Suppressor macrophage treated with lipopolysaccharide for 1 hour (primary cell): ENCODE measurements around the gene SDK1.

Source experiments
- DNase-seq, 3 donors: peaks; one replicate each; pipeline ENCODE4 v3.0.0-alpha.2; 2020 to 2022

The SDK1 gene

DNA sequence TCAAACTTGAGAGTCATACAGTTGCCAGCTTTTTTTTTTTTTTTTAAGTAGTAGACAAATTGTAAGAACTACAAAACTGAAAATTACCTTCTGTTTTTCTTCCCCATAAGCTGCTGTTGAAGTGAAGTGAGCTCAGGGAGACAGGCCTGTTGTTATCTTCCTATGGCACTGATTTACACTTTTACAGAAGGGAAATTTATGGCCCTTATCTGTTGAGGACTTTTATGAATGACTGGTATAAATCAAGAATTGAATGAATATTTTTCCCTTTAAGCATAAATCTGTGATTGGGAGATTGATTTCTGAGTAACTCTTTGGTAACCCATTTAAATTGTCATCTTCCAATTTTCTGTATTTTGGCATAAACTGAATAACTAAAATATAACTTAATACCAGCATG lies 124.0 kb downstream of the SDK1 start:
- no peak for DNase-seq

DNA sequence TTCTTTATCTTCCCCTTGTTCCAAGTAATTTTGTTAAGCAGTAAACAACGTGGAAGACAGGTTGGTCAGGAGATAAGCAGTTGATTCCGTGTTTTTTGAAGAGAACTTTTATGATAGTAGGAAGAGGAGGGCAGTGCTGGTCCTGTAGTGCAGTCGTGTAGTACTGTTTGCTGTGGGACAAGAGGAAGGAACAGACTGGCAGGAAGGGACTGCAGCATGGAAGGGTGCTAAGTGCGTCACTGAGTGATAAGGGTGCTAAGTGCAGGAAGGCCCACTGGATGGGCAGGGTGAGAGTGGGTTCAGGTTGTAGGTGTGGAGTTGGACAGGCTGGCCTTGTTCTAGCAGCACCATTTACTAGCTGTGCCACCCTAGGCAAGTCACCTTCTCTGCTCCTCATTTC lies 125.0 kb downstream of the SDK1 start:
- no peak for DNase-seq

DNA sequence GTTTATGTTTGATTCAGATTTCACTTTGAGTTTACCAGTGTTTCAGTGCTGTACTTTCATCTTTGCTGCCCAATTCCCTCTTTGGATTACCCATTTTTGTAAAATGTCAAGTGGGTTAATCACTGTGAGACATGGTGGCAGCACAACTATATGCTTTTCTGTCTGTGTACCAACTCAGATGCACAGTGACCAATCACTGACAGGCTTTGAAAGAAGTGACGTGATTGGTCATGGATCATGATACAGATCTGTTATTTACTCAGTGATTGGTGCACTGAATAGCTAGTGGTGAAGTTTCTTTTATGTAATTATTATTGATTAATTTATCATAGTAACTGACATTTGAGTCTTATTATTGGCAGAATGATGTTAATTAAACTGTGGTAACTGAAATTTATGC lies 126.9 kb downstream of the SDK1 start:
- no peak for DNase-seq

DNA sequence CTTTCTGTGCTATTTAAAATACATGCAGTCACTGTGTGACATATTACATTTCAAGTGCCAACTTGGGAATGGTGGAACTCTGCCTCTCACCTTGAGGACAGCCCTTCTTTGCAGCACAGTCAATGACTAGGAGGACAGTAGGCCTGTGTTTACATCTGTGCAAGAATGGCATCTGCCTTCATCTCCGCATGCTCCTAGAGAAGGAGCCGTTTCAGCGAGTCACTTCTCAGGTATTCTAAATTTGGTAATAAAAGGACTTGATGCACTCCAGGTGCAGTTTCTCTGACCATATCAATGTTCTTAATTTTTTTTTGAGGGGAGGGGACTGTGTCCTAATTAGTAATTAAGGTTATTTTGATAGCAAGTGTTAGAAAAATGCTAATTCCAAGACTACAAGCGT lies 128.9 kb downstream of the SDK1 start:
- no peak for DNase-seq

DNA sequence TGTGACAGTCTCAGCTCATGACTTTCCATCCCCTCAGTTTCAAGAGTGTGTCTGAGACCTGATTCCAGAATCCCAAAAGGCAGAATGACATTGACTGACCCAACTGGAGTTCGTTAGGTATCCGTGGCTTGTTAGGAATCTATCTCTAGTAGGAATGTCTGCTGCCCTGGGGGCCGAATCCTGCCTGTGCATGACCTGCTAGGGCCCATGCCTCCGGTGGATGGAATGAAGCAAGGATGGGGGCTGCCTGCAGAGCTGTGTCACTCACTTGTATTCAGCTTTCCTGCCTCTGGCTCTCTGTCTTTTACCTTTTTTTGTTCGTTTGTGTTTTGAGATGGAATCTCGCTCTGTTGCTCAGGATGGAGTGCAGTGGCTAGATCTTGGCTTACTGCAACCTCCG lies 129.5 kb downstream of the SDK1 start:
- DNase-seq, result no peak

DNA sequence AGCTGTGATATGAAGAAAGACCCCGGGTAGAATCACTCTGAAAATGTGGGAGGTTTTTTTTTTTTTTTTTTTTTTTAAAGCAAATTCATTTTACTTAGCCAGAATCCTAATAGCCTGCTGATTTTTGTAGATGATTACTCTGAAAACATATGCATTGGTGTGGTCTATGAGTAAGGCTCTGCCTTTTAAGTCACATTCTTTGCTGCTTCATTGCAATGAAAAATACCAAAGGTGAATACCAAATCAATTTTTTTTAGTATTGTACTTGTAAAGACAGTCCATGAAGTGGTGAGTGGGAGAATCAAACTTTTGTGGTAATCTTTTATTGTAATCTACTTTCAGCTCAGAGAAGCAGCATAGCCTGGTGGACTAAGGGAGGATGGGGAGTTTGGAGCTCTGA lies 130.3 kb downstream of the SDK1 start:
- no peak for DNase-seq

GRCh38 chr7:3432911-3433310 lies 131.9 kb downstream of the SDK1 start:
- DNase-seq, result no peak

- DNase-seq, result no peak
Observed at GRCh38 chr7:3434611-3435010, 133.6 kb downstream of the SDK1 start.

DNA sequence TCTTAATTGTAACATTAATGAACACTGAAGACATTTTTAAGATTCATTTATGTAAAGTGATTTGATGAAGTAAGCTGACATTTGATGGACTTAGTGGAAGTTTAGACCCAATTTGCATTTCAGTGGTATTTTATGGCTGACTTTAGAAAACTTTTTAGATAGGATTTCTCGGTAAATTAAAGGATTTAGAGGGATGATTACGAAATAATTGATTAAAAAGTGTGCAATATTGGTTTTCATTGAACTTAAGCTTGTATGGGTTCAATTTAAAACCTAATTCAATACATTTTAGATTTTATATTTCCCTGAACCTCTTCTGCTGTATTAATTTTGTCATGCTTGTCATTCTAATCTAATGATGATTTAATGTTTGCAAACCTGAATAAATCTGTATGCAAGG lies 135.1 kb downstream of the SDK1 start:
- no peak for DNase-seq

- no peak for DNase-seq
Observed at GRCh38 chr7:3436746-3437145, 135.7 kb downstream of the SDK1 start.

DNA sequence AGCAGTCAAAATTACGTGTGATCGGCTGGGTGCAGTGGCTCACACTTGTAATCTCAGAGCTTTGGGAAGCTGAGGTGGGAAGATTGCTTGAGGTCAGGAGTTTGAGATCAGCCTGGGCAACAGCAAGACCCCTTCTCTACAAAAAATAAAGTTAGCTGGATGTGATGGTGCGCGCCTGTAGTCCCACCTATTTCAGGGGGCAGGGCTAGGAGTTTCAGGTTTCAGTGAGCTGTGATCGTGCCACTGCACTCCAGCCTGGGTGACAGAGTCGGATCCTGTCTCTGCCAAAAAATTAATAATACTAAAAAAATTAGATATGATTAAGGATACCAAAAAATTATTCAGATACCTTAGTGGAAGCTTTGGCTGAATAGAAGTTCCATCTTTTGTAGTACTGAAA lies 136.4 kb downstream of the SDK1 start:
- DNase-seq, result no peak

DNA sequence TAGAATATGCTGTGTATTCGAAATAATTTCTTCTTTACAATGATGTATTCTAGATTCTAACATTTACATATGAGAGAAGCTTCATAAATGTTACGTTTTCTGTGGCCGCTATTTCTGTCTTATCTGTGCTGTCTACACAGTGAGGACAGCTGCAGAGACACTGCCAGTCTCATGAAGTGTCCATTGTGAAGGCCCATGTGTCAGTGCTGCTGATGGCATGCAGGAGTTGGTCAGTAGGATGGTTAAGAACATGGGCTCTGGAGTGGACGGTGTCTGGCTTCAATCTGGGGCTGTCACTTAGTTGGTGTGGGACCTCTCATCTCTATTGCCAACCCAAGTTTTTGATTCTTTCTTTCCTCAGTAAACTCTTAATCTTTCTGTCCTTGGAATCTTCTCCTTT lies 137.3 kb downstream of the SDK1 start:
- DNase-seq, result no peak

DNA sequence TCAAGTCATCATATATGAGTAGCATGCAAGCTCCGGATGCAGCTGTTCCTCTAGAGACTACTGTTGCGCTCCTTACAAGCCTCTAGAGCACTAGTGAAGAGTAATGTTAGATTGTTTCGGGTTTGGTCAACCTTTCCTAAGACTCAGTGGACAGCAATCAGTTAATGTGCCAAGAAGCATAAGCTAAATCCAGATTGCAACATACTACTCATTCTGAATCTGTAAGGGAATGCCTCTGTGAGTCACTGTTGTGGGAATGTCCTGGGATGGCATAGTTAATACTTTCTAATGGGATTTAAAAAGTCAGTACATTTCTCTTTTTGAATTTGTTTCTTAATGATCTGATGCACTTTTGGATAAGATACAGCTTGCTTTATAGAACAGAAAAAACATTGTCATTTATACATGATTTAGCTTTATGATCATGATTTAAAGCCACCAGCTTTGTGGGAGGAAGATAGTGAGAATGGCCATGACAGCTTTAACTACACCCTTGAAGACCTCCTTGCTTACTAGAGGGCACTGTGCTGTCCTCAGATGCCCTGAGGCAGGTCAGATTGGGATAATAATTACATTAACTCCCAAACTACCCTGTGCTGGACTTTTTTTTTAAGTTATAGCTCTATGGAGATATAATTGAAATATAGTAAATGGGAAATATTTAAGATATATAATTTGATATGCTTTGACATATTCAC lies 138.4 kb downstream of the SDK1 start:
- DNase-seq, result peak in 1 of 3 donors; percentile 1

- DNase-seq, result no peak
Observed at GRCh38 chr7:3440509-3440908, 139.5 kb downstream of the SDK1 start.

- no peak for DNase-seq
Observed at GRCh38 chr7:3443716-3444115, 142.7 kb downstream of the SDK1 start.

DNA sequence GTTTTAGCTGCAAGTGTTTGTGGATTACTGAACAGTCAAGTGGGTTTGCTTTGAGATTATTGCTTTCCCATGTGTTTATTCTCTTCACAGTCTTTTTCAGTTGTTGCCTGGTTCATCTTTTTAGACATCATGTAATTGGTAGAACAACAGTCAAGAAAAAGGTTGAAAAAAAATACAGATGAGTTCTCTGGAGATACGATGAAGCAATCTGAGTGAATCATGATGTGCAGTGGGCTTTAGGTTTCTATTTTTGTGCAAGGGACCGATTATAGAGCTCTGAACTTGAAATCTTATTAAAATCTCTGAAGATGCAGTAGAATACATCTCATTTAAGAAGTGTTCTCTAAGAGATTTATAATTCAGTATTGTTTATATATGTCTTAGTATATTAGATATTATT lies 145.7 kb downstream of the SDK1 start:
- DNase-seq, result no peak

DNA sequence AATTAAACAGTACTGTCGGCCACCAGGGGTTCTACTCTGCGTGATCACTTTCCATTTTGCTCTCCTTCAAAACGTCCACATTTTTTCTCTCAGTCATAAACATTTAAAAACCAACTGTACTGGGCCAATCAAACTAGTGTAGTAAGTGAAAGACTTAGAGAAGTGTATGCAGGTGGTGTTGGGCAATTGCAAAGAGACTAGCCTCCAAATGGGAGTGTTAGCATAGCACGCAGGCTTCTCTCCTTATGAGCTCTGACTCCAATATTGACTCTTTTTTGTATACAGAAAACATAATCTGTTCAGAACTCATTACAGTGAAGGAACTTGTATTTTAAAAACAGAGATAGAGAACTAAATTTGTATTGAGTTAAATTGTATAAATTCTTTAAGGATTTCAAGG lies 150.6 kb downstream of the SDK1 start:
- DNase-seq, result no peak

DNA sequence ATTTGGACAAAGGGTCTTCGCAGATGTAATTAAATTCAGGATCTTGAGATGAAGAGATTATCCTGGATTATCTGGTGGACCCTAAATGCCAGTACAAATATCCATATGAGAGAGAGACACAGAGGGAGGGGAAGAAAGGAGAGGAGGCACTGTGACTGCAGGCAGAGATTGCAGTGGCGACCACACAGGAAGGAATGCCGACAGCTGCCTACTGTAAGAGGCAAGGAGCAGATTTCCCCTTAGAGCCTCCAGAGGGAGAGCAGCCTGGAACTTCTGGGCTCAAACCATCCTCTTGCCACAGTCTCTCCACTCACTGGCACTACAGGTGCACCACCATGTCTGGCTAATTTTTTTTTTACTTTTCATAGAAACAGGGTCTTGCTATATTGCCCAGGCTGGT lies 152.3 kb downstream of the SDK1 start:
- DNase-seq, result no peak

DNA sequence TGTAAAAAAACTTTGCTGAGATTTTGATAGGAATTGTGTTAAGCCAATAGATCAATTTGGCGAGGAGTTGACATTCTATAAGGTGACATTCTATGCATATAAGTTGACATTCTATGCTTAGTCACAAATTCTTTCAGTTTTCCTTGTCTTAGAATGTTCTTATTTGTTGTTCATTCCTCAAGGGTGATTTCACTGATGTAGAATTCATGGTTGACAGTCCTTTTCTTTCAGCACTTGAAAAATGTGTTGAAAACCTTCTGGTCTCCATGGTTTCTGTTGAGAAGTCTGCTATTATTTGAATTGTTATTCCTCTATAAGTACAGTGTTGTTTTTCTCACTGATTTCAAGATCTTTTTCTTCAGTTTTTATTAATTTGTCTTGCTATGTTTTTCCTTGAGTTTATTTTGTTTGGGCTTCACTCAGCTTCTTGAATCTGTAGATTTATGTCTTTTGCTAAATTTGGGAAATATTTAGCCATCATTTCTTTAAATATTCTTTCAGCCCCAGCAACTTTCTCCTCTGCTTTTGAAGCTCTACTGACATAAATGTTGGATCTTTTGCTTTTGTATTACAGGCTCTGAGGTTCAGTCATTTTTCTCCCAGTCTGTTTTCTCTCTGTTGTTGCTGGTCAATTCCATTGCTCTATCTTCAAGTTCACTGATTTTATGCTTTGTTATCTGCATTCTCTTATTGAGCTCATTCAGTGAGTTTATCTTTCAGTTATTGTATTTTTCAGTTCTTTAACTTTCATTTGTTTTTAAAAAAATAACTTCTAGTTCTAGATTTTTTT lies 154.9 kb downstream of the SDK1 start:
- DNase-seq, result no peak

DNA sequence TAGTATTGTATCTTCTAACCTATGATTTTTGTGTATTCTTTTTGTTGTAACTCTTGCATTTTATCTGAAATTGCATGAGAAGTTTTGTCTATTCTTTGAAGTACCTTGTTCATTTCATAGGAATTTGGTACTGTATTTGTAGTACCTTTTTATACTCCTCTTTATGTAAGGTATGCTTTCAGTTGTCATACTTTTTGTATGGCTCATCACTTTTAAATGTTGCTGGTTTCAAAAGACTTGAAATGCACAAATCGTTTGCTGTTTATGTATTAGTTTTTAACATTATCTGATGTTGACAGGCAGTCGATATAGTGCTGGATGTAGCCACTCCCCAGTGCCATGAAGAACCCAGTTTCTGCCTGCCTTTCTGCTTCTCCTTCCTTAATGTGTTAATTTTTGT lies 158.1 kb downstream of the SDK1 start:
- DNase-seq, result no peak

DNA sequence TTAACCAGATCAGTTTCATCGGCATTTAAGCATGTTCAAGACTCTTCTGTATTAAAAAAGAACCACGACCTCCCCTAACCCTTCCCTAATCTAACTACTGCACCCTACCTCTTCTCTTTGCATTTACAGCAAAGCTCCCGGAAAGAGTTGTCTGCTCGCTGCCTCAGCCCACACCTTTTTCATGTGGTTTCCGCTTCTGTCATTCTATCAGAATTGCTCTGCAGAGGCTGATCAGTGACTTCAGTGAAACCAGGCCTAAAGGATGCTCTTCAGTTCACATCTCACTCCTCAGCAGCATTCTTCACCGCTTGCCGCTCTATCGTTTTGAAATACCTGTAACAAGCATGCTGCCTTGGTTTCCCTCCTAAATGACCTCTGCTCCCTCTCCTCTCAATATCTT lies 160.9 kb downstream of the SDK1 start:
- DNase-seq, result no peak

- no peak for DNase-seq
Observed at GRCh38 chr7:3463696-3464095, 162.6 kb downstream of the SDK1 start.

- no peak for DNase-seq
Observed at GRCh38 chr7:3464900-3465622, 164.0 kb downstream of the SDK1 start.

GRCh38 chr7:3466261-3466660 lies 165.2 kb downstream of the SDK1 start:
- DNase-seq, result no peak
